Brain pericyte (primary cell): ENCODE measurements around the gene PYHIN1.

ENCODE experiments used
- DNase-seq: peaks from one replicate; pipeline ENCODE4 v3.0.0-alpha.2; 2012; ENCODE audit warnings: low read depth, low spot score

The PYHIN1 gene

GRCh38 chr1:159014003-159014571, 82.7 kb downstream of the PYHIN1 start:
- DNase-seq, result no peak

GRCh38 chr1:159014851-159015250, 83.5 kb downstream of the PYHIN1 start:
- DNase-seq, result no peak

- DNase-seq, result no peak
Measured at GRCh38 chr1:159015440-159015909, 84.1 kb downstream of the PYHIN1 start.

DNA sequence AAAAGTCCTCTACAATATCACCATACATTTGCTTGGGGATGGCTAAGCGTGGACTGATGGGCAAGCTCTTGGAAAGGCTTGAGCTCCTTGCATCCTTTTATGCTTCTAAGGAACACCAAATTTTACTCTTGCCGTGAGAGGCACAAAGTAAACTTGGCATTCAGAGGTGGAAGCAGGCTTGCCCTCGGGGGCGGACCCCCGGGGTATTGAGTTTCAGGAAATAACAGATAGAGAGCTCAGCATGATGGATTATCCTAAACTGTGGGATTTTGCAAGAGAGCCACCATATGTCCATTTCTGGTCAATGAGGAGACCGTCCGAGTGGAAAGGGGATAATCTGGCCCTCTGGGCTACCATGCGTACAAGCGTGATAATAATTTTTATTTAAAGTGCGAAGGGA, 92.4 kb downstream of the PYHIN1 start:
- no peak for DNase-seq

- no peak for DNase-seq
Measured at GRCh38 chr1:159025043-159025442, 93.7 kb downstream of the PYHIN1 start.
